ENCODE measurements around the gene METTL8.
"Not testable (repeated sequence)": the region's sequence is repeated elsewhere in the genome, so short reads cannot be mapped to it uniquely, and the experiment has no call there.

METTL8 gene

GRCh38 chr2:171344182-171344581 lies 89.6 kb downstream of the METTL8 start:
- no peak for DNase-seq

GRCh38 chr2:171342067-171342413 lies 91.8 kb downstream of the METTL8 start:
- peak; percentile 24 for DNase-seq

GRCh38 chr2:171341394-171342066 lies 92.3 kb downstream of the METTL8 start:
- no peak for DNase-seq

DNA sequence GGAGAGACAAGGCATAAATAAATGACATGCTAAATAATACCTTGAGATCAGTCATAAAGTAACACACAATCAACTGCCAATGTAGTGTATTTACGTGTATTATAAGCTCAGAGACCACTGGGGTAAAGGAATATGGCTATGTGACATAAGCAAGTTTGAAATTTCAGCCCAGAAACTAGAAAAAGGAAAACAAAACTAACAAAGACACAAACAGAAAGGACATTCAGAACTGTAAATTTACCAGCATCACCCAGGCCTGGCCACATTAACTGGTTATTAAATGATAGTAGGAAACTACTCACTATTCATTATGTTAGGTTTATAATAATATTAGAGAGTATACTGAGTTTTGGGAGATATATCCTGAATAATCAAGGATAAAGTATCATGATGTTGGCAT lies 98.8 kb downstream of the METTL8 start:
- DNase-seq = no peak

DNA sequence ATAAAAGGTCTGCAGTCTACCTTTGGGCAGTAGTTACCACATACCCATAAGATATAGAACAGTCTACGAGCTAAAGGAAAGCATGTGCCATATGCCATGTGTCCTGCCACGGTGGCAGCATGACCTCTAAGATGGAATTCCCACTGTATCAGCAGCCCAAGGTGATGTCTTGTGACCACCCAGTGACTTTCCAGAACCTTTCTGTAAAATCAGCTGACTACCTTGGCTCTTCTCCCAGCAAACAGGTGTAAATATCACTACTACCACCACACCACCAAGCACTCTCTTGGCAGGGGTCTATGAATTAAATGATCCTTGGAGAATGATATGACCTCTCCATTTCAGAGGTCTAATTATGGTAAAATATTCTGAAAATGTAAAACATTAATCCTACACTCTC lies 99.6 kb downstream of the METTL8 start:
- DNase-seq = no peak

- no peak for DNase-seq
Observed at GRCh38 chr2:171330155-171330956, 103.4 kb downstream of the METTL8 start.

DNA sequence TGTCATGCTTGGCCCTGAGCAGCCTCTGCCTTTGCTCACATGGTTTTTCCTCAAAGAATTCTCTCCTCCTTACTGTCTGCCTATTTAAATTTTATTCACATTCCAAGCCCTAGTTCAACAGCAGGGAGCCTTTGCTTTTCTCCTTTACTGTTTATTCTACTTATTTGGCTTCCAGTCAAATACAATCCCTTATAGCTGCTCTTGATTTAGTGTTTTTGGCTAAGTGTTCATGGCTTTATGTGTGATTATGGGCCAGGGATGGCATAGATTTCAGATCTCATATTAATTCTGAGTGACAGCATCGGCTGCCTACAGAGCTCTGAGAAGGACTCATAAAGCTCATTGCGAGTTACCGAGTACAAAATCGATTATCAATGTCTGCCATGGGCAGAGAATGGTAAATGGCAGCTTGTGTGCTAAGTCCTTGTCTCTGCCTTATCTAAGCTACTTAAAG lies 106.7 kb downstream of the METTL8 start:
- no peak for DNase-seq

DNA sequence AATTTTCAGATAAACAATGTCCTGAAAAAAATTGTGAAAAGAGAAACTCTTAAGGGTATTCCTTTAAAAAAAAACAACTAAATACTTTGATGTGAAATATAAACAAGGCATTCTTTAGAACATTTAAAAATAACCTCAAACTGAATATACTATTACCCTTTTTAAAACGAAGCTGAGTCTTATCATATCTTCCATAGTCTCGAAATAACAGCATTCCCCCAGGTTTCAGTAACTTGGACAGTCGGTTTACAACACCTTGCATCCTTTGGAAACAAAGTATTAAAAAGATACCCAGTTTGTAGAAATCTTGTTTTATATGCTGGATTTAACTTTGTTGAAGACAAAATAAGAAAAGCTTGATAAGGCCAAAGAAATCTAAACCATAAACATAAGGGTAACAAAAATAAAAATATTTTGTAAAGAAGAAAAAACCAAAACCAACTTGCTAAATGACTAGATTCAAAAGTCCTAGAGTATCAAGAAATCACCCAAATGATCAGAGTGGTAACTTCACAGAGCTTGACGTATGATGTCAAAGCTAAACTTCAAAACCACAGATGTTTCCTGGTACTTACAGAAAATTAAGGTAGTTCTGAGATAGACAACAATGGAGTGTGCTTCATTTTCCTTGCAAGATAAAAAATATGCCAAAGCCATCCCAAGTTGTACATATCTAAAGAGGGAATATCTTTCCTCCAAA lies 107.8 kb downstream of the METTL8 start:
- no peak for DNase-seq

GRCh38 chr2:171323971-171324528 lies 109.7 kb downstream of the METTL8 start:
- DNase-seq = no peak

DNA sequence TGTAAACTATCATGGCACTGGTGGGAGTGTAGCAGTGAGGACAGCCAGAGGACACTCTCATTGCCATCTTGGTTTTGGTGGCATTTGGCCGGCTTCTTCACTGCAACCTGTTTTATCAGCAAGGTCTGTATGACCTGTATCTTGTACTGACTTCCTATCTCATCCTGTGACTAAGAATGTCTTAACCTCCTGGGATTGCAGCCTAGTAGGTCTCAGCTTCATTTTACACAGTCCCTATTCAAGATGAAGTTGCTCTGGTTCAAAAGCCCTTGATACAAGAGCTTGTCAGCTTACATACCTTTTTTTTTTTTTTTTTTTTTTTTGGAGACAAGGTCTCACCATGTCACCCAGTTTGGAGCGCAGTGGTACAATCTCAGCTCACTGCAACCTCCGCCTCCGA lies 110.9 kb downstream of the METTL8 start:
- DNase-seq = no peak

DNA sequence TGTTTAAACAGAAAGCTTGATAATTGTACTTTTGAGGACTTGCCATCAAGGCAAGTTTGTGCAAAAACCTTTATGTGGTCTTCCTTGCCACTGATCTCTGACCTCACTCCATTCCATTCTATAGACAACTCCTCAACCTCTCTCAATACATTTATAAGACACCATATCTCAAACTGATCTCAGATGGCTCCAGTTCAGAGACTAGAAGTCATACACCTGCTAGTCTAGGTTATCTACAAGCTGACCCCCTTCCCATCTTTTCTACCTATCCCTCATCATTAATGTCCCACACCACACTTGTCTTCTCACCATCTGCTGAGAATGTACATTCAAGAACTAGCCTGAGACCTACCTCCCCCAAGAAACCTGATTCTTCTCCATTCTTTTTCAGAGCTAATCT lies 113.1 kb downstream of the METTL8 start:
- no peak for DNase-seq

DNA sequence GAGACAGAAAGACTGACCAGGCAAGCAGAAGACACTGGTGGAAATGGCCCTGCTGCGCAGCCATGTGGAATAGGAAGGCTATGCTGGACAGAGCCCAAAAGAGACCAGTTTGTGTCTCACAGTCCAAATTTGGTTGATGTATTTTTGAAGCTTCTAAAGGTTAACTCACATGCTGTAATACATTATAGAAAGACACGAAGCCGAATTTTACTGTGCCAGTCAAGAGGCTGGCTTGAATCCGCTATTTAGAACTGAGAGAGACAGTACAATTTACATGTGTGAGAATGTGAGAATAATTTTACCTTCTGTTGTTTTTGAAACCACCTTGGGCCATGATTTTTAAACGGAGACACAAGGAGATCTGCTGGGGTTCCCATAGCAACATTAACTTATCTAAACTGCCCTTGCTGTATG lies 113.6 kb downstream of the METTL8 start:
- DNase-seq = no peak

DNA sequence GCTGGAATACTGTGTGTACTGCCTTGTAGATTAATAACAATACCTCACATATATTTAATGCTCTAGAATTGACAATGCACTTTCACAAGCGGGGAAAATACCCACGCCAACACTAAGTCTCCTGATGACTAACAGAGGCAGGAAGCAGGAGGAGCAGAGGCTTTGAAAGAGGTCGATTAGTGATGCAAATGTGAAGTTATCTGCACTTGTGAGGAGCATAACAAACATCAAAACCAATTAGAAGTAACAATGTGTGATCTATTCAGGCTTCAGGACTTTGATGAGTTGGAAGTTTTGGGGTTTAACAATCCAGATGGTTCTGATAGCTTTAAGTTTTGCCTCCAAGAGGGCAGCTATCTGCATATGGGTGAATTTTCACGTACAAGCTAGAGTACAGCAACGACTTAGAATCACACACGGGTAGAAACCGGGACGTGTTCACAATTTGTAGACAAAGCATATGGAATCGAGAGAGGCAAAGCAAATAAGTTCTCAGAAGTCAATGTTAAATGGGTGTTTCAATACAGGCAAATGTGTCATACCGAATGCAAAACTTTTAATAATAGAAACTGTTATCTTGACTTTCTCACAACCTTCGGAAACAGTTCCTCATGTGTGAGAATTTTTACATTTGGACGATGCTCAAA lies 114.5 kb downstream of the METTL8 start:
- DNase-seq = no peak

- DNase-seq = no peak
Observed at GRCh38 chr2:171318463-171318934, 115.3 kb downstream of the METTL8 start.

- no peak for DNase-seq
Observed at GRCh38 chr2:171317492-171318125, 116.2 kb downstream of the METTL8 start.

GRCh38 chr2:171316755-171317337 lies 116.9 kb downstream of the METTL8 start:
- DNase-seq = no peak

DNA sequence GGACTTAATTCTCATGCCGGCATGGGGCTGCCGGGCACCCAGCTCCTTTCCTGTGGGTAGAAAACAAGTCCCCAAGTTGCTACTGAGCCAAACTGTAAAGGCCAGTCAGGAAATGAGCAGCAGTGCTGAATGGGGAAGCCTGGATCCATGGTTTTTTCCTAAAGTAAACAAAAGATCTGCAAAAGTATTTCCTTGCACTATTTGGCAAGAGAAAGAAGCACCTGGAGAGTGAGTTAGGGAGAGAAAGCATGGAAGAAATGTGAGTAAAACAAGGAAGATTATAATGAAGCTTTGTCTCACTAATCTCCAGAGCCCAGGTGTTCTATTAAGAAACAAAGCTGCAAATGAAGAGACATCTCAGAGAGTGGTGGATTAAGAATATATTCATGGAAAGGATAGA lies 117.6 kb downstream of the METTL8 start:
- no peak for DNase-seq

DNA sequence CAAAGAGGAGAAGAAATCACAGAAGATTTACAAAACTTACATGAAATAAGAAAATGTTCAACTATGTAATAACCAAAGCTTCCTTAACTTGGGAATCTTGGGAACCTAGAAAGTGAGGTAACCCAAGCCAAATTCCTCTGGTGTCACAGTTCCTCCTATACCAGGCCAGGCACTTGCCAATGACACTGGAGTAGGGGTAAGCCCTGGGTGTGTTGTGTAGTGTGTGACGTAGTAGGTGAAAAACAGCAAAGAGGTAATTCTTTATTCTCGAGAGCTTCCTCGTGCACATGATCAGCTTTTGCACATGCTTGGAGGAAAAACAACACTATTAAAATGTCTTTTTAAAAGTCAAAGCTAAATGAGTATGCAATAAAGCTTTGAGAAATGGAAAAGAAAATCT lies 118.0 kb downstream of the METTL8 start:
- no peak for DNase-seq

DNA sequence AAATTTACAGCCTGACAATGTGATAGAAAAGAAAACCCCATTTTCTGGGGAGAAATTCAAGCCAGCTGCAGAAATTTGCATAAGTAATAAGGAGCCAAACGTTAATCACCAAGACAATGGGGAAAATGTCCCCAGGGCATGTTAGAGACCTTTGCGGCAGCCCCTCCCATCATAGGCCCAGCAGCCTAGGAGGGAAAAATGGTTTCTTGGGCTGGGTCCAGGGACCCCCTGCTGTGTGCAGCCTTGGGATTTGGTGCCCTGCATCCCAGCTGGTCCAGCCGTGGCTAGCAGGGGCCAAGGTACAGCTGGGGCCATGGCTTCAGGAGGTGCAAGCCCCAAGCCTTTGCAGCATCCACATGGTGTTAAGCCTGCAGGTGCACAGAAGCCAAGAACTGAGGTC lies 121.6 kb downstream of the METTL8 start:
- not testable (repeated sequence) for DNase-seq

GRCh38 chr2:171311589-171311988 lies 122.2 kb downstream of the METTL8 start:
- not testable (repeated sequence) for DNase-seq

DNA sequence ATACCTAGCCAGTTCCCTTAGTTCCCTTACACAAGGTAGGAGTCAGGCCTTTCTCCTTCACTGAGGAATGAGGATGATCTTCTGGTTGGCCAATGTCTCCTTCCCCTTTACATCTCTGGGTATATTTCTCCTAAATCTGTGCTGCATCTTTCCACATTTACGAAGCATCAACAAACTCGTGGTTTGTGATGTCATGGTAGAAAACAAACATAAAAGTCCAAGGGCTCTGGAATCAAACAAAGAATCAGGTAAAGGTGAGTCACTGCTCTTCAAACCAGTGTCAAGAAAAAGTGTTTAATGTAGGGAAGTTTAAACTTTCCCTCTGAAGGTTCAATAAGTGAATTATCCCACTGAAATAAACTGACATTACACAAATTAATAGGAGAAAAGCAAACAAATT lies 122.9 kb downstream of the METTL8 start:
- DNase-seq = no peak
